GM19372 (cell line): Measurements from ENCODE around the gene PREX1.
A peak's percentile ranks its signal among the peaks of the same experiment; 100 is the strongest.

Experiments
- ATAC-seq: cut with Tn5 transposase; IDR thresholded peaks from one replicate; pipeline ENCODE4 v1.9.1; 2021; ENCODE audit warnings: mild to moderate bottlenecking, low read depth, moderate library complexity; ENCODE audit not compliant: unreplicated experiment

PREX1 gene

DNA sequence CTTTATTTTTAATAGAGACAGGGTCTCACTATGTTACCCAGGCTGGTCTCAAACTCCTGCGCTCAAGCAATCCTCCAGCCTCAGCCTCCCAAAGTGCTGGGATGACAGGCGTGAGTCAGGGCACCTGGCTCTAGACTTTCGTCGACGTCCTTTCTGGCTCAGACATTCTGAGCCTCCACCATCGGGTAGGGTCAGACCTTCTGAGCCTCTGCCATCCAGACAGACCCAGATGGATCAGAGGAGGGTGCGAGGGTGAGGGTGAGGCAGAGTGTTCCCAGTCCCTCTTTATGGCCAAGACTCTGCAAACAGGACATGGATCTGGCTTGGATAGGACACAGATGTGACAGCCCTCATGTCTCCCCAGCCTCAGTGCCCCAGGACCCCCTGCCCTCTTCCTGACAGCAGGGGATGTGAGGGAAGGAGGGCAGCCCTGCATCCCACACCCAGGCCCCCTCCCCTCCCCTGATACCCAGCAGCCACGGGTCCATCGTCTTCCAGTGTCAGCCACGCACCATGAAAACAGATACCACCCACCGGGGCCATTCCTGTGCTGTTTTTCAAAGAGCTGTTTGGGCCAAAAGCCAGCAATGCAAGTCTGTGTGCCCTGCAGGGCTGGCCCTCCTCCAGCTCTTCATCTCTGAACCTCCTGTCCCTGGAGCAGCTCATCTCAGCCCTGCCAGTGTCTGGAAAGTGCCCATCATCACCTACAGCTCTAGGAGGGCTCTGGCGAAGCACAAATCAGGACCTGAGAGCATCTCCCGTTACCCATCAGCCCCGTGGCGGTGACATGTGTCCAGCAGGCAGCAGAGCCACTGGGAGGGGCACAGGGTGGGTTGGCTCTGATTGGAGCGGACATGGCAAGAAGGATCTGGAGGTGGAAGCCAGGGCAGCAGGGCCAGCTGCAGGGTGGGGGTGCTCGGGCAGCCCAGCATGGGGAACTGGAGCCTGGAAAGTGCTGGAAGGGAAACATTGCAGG, 208.4 kb downstream of the PREX1 start:
- ATAC-seq, result no peak

DNA sequence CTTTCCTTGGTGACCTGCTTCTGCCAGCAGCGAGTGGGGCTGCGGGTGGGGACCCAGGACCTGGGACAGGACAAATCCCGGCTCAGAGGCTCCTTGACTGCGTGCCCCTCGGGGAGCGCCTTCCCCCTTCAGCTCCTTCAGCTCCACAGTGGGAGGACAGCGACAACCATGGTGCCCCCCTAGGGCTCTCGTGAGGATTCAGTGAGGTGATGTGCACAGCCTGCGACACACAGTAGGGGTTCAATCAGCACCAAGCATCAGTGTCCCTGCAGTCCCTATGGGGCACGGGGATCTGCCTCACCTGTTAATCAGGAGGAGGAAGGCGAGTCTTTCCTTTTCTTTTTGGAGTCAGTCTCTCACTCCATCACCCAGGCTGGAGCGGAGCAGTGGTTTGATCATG, 209.2 kb downstream of the PREX1 start:
- ATAC-seq, result no peak

DNA sequence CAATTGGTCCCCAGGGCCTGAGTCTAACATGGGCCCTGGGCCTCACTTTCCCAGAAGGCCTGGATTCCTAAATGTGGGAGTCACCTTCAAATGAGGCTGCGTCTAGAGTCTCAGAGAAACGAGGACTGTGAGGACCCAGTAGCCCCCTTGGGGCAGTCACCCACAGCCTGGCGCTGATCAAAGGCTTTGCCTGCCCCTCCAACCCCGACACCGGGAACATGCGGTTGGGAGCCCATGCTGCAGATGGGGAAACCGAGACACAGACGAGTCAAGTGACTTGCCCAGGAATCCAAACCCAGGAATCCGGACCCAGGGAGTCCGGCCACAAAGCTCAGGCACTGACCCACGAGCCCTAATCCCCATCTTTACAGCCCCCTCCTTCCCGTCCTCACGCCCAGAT, 209.7 kb downstream of the PREX1 start:
- no peak for ATAC-seq

DNA sequence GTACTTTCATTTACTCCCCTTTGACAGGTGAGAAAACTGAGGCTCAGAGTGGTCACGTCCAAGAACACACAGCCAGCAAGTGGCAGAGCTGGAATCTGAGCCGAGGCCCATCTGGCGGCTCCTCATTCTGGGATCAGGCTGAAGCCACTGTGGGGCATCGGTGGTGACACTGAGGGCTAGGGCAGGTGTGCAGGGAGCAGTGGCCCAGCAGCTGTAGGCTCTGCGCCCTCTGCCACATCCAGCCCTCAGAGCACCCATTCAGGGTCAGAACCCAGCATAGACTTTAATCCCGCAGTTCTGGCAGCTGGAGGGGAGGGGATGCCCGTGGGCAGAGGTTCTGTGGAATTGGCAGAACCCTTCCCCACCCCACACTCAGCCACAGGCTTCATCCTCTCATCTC, 210.3 kb downstream of the PREX1 start:
- no peak for ATAC-seq

DNA sequence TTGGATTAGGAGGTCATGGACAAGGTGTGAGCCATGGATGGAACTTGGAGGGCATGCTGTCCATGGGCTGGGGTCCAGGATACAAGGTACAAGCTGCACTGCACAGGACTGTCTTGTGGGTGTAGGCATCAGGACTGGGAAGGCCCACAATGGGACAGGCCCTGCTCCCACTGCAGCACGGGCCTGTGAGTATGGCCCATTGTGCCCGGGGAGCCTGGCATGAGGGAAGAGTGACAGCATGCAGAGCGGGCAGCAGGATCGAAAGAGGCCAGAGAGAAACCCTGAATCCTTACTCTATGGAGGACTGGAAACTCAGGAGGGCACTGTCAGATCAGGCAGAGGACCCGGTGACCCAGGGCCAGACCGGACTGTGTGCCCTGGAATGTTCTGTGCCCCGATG, 211.3 kb downstream of the PREX1 start:
- no peak for ATAC-seq

DNA sequence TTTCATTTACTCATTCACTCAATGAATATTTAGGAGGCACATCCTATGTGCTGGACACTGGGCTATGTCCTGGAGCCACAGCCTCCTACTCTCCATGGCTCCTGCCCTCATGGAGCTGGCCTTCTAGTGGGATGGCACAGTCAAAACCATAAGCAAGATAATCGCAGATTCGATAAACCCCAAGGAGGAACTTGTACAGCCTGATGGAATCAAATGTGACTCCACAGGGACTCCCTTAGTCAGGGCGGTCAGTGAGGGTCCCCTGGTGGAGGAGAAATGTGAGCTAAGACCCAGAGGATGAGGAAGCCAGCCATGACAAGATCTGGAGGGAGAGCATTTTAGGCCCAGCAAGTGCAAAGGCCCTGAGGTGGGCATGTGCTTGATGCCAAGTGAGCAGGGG, 211.9 kb downstream of the PREX1 start:
- ATAC-seq, result no peak

DNA sequence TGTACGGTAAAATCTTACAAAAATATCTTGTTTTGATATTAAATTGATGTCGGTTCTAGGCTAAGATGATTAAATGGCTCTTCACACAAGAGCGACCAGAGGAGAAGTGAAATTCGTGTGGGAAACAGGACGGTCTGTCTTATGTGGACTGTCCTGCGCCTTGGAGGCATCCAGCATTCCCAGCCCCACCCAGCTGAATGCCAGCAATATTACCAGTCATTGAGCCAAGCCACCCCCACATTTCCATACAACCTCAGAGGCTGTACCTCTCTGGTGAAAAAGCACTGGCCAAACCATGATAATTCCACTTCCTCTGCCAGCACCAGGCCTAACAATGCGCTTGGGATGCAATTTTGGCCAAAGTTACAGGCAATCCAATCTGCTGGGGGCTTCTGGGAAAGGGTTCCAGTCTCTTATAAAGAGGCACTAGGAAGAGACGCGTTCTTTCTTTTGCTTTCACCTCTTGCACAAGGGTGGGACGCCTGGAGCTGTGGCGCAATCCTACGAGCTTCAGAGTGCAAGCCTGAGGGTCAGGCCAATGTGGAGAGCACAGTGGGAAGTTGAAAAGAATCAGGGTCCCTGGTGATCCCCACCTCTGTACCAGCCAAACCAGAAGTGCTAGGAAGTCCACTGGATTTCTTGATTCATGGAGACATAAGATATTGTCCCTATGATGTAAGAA, 213.1 kb downstream of the PREX1 start:
- ATAC-seq, result no peak

DNA sequence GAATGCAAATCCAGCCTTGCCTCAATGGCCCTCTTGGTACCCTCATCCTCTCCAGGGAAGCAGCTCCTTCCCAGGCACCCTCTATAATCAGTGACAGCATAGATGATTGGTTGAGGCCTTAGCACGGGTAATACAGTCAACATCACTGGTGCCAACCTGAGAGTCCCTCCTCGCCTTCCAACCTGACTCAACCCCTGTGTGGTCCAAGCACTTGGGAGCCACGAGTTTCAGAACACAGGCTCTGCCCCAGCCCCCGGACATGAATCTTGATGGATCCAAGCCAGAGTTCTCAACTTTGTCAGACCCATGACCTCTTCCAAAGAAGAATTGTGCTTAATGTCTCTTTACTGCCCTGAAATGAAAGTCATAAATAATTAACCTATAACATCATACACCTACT, 213.9 kb downstream of the PREX1 start:
- ATAC-seq, result no peak

DNA sequence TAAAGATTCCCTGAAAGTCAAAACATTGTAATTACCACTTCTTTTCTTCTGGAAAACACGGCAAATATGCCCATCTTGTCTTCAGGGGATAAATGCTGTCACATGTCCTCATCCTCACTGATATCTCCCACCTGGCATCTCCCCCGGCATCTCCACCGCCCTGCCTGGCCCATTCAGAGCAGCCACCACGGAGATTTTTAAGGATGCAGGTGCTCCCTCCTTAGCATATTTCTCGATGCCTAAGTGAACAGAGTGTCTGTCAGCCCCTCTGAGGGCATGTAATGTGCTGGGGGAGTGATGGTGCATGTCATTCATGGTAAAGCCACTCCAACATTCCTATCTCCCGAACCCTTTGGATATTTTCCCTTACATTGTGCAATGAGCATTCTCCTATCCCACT, 215.5 kb downstream of the PREX1 start:
- no peak for ATAC-seq

DNA sequence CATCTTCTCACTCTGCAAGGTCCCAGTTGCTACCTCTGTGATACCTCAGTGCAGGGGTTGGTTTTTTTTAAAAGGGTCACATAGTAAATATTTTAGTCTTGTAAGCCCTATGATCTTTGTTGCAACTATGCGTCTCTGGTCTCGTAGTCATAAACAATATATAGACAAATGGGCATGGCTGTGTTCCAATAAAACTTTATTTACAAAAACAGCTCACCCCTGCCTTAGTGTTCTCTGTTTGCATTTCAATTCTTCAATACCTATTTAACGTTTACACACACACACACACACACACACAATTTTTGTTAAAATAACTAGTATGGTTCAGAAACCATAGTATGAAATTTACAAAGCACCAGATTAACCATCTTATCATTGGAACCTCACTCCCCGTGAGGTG, 216.8 kb downstream of the PREX1 start:
- no peak for ATAC-seq

DNA sequence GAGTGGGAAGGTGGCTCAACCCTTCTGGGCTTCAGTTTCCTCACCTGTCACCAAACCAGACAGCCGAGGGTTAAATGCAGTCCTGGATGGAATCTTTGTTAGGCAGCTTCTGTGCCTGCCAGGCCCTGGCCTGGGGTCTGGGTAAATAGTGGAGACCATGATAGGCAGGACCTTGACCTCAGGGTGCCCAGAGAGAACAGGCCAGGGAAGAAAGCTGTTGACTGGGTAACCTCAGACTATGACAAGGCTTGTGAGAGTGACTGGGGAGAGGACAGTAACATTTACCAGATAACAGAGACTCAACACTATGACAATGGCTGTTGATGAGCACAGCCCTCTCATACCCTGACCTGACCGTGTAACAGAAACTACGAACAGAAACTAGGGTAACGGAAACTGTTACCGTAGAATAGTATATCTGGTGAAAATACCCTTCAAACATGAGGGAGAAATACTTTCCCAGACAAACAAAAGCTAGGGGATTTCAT, 218.3 kb downstream of the PREX1 start:
- peak; percentile 96 for ATAC-seq

DNA sequence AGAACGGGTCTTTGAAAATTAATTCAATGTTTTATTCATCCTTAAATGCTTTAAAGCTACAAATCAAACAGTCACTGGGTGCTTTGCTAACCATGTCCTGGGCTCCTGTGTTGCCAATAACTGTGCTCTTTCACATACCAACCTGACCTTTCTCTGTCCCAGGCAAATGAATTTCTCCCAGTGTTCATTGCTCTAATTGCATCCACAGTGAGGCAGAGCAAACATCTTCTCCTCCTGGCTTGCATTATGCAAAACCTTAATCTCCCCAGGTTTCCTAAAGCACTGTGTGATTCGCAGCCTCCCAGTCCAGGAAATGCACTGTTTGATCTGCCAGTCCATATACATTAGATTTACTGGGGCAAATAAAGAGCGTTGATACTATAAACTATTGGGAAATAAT, 219.0 kb downstream of the PREX1 start:
- ATAC-seq, result no peak

DNA sequence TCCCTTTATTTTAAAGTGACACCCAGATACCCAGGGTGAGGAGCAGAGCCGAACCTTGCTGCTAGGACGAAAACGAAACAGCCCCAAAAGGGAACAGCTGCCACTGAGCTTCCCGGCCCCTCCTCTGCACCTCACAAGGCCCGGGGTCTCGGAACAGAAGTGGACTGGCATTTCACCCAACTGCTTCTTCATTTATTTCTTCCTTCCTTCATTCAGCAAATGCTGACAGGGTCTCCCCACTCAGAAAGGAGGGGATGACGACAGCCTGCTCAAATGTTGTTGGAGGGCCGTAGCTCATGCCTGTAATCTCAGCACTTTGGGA, 220.3 kb downstream of the PREX1 start:
- ATAC-seq, result no peak

DNA sequence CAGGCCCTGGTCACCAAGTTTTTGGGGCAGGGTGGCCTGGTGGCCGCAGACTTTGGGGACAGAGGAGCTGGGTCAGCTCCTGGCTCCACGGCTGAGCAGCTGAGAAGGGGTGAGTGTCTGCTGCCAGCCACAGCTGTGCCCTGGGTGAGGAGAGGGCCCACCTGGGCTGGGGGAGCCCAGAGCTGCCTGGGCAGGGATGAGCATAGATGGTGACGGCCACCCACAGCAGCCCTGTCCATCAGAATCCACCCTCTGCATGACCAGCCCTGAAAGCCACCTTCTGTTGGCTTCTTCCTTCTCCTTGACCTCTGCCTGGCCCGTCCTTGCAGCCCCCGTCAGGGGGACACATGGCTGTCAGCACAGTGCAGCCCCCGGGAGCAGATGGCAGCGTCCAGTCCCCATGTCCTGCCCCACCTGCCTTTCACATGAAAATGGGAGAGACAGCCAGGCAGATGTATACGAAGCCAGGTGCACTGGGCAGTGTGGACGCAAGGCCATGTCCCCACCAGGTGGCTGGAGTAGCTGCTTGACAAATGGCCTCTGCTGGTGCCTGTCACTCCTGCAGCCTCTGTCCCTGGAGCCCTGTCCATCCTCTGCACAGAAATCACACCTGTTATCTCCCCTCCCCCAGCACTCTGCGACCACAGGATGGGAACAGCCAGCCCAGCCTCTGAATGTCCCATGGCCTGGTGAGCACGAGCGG, 220.8 kb downstream of the PREX1 start:
- ATAC-seq, result no peak

DNA sequence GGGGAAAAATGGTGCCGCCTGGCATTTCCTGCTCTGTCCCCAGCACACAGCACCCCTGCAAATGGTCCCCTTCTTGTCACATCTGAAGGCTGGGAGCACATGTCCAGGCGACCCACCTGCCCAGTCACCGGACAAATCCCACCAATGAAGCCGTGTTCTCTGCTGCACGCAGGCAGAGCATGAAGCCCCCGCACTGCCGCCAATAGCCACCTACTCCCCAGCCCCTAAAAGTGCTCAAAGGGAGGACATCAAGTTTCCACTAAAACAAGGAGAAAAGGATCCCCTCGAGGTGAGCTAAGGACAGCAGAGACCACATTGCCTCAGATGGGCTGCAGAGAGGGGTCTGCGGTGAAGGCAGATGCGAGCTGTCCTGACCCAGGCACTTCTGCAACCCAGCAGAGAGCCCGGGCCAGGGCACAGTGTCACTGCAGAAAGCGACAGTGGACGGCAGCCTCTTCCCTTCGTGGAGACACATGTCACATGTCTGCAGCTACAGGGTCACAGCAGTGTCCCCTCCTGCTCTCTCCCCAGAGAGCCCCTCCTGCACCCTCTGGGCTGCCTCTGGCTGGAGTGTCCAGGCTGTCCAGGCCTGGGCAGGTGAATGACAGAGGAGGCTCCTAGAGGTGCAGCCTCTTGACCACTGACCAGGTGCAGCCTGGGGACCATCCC, 221.5 kb downstream of the PREX1 start:
- ATAC-seq, result no peak

DNA sequence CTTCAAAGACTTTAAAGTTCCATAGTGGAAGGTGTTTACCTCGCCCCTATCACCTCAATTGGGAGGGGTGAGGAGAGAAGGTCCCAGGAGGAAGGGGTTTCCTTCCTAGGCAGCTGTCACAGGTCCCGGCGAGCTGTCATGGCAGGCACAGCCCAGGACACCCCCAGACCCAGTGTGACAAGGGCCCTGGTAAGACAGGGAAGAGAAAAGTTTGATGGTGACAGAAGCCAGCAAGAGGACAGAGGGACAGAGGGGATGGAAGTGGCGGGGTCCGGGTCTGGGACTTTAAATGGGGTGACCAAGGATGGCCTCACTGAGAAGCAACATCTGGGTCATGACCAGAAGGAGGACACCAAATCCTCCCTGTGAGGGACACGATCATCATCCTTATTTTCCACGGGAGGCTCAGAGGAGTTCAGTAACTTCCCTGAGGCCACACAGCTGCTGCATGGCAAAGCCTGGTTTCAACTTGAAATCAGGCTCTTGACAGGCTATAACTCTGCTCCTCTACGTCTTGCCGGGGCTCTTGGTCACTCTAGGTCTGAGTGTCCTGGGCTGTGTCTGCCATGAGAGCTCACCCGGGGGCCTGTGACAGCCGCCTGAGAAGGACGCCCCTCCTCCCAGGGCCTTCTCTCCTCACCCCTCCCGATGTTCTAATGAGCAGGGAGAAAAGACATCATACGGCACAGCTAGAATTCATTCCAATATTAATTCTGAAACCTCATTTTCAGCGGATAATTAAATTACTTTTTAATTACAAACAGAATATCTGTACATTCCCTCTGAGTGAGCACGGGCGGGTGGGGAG, 222.2 kb downstream of the PREX1 start:
- no peak for ATAC-seq

DNA sequence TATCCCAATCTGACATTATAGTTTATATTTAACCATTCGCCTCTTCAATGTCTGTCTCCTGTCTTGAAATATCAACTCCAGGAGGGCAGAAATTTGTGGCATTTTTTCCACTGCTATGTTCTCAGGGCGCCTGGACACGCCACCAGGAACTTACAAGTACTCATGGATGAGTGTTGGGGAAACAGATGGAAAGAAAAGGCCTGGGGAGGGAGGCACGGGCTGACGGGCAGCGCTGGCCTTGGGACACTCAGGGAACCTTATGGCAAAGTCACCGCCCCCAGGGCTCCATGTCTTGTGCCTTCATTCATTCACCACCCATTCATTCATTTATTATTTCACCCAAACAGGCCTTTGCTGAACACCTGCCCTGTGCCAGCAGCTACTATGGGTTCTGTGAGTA, 222.9 kb downstream of the PREX1 start:
- no peak for ATAC-seq

DNA sequence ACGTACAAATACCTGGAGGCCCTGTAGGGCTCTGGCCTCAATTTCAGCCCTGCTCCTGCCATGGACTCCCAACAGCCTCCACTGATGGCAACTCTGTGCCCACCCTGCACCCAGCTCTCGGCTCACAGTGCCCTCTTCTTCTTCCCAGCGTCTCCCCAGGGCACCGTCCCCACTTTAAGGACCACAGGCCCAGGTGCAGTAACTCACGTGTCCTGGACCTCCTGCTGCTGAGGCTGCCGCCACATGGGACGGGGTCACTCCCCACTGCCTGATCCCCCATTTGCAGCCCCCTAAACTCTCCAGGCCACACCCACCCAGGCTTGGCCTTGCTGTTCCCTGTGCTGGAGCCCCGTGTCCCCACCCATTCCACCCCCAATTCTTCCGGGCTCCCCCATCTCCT, 223.4 kb downstream of the PREX1 start:
- no peak for ATAC-seq

DNA sequence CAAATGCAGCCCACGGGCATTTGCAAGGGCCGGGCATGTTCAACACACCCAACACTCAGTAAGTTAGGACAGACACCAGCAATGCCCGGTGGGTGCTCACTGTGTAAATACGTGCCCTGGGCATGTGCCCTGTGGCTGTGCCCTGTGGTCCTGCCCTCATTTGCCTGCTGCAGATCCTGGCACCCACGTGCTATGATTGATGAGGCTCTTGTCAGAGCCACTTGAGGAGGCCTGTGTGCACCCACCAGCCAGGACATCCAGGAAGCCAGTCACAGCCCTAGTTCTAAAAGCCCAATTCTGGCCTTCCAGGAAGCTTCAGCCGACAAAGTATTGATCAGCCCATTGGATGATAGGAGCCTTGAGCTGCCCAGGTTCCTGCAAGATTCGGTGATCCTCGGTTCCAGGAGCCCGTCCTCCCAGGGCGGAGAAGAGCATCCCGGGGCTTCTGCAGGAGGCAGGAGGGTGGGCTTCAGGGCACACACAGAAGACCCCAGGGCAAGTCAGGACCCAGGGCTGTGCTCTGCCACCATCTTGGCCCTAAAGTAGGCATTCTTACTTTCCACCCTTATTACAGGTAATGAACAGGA, 223.9 kb downstream of the PREX1 start:
- ATAC-seq, result no peak
